OCI-LY1 (cell line): Measurements from ENCODE around the gene TRABD2A.

Experiments used
- EZH2 ChIP-seq: fragments of 200-600 bp; sonication (generic), shearing (Covaris generic); IDR thresholded peaks from 2 replicates; pipeline ENCODE4 v1.8.0; 2017; ENCODE audit warnings: borderline replicate concordance, mixed run types, mild to moderate bottlenecking, antibody characterized with exemption, low read length, moderate library complexity, mixed read lengths
- TF ChIP-seq, protein P1 (sequence below): fragments of 200-600 bp; sonication (generic), shearing (Covaris generic); IDR thresholded peaks from 2 replicates; pipeline ENCODE4 v1.5.1; 2017; ENCODE audit warnings: mild to moderate bottlenecking, antibody characterized with exemption, low read length, moderate library complexity, mixed read lengths

DNA sequence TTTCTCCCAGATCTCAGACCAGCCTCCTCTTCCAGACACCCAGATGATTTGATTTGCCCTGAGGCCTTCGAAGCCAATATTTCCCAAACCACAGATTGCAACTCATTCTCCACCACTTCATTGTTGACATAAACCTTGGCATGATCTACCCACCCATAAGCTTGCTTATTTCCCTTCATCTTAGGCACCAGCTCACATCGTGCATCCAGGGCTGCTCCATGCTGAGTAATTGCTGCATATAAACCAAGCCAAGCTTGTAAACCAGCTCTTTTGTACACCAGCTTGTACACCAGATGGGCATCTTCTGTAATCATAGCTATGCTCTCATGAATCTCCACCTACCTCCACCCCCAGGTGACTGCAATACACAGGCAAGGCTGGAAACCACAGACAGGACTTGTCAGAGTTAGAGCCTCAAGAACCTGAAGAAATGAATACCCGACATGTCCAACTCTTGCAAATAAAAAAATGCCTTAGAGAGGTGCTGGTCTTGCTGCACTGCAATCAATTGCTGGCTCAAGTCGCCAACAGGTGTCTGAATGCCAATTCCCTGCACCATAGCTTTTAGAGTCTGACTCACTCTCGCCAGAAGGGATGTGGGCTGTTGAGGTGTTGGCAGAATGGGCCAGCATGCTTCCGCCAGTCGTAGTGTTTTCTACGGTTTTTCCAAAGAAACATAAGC is 31.5 kb downstream of the TRABD2A start:
- TF ChIP-seq, protein P1, sequence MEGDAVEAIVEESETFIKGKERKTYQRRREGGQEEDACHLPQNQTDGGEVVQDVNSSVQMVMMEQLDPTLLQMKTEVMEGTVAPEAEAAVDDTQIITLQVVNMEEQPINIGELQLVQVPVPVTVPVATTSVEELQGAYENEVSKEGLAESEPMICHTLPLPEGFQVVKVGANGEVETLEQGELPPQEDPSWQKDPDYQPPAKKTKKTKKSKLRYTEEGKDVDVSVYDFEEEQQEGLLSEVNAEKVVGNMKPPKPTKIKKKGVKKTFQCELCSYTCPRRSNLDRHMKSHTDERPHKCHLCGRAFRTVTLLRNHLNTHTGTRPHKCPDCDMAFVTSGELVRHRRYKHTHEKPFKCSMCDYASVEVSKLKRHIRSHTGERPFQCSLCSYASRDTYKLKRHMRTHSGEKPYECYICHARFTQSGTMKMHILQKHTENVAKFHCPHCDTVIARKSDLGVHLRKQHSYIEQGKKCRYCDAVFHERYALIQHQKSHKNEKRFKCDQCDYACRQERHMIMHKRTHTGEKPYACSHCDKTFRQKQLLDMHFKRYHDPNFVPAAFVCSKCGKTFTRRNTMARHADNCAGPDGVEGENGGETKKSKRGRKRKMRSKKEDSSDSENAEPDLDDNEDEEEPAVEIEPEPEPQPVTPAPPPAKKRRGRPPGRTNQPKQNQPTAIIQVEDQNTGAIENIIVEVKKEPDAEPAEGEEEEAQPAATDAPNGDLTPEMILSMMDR = no peak
- TF ChIP-seq EZH2 = no peak
